PFSK-1 (cell line): ENCODE data around the gene MBOAT7.

Experiments used
- FOXP2 ChIP-seq: optimal IDR thresholded peaks from 2 replicates; pipeline ENCODE3; 2011; ENCODE audit warnings: borderline replicate concordance, control low read depth, inconsistent platforms; ENCODE audit not compliant: insufficient read depth; ENCODE audit errors: extremely low read length, extremely low read depth
- POLR2AphosphoS5 ChIP-seq: IDR thresholded peaks from 2 replicates; pipeline ENCODE4 v1.6.1; 2012; ENCODE audit warnings: low read depth, mild to moderate bottlenecking, control low read depth, low read length, moderate library complexity
- SIN3A ChIP-seq: IDR thresholded peaks from 2 replicates; pipeline ENCODE4 v1.6.1; 2012; ENCODE audit warnings: mild to moderate bottlenecking, low read length, moderate library complexity, borderline replicate concordance; ENCODE audit not compliant: insufficient read depth
- TAF1 ChIP-seq: IDR thresholded peaks from 2 replicates; pipeline ENCODE4 v1.6.1; 2012; ENCODE audit warnings: low read length, control low read depth, borderline replicate concordance; ENCODE audit not compliant: insufficient read depth
- TF ChIP-seq, protein P1 (sequence below), 2 experiments: IDR thresholded peaks; 2 replicates each; pipeline versions ENCODE4 v1.6.1 to v1.8.0; 2011 to 2012; ENCODE audit warnings: low read depth in 2 of 2, low read length in 2 of 2, control low read depth in 1 of 2, inconsistent platforms in 1 of 2, mild to moderate bottlenecking in 1 of 2, moderate library complexity in 1 of 2; ENCODE audit not compliant: insufficient read depth in 1 of 2

Gene MBOAT7

DNA sequence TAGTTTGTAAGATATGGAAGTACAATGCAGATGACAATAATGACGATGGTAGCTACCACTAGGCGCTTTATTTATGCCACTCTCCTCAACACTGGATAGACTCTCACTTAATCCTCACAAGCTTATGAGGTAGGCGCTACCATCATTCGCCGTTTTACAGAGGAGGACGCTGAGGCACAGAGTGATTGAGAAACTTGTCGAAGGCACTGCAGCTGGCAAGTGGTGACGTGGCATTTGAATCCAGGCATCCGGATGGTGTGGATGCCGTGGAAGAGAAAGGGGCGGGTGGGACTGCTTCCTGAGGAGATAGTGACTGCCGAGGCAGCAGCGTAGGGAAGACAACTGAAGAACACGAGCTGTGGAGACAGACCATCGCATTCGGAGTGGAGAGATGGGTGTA lies 10.0 kb upstream of the MBOAT7 start:
- TF ChIP-seq TAF1 = no peak
- no peak for TF ChIP-seq POLR2AphosphoS5
- TF ChIP-seq FOXP2 = no peak
- TF ChIP-seq SIN3A = no peak
- TF ChIP-seq, protein P1, sequence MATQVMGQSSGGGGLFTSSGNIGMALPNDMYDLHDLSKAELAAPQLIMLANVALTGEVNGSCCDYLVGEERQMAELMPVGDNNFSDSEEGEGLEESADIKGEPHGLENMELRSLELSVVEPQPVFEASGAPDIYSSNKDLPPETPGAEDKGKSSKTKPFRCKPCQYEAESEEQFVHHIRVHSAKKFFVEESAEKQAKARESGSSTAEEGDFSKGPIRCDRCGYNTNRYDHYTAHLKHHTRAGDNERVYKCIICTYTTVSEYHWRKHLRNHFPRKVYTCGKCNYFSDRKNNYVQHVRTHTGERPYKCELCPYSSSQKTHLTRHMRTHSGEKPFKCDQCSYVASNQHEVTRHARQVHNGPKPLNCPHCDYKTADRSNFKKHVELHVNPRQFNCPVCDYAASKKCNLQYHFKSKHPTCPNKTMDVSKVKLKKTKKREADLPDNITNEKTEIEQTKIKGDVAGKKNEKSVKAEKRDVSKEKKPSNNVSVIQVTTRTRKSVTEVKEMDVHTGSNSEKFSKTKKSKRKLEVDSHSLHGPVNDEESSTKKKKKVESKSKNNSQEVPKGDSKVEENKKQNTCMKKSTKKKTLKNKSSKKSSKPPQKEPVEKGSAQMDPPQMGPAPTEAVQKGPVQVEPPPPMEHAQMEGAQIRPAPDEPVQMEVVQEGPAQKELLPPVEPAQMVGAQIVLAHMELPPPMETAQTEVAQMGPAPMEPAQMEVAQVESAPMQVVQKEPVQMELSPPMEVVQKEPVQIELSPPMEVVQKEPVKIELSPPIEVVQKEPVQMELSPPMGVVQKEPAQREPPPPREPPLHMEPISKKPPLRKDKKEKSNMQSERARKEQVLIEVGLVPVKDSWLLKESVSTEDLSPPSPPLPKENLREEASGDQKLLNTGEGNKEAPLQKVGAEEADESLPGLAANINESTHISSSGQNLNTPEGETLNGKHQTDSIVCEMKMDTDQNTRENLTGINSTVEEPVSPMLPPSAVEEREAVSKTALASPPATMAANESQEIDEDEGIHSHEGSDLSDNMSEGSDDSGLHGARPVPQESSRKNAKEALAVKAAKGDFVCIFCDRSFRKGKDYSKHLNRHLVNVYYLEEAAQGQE (IDR thresholded peaks at IDR 0.05; ENCODE audit: insufficient read depth in 1 of 2, low read depth in 2 of 2, low read length in 2 of 2) = no peak

DNA sequence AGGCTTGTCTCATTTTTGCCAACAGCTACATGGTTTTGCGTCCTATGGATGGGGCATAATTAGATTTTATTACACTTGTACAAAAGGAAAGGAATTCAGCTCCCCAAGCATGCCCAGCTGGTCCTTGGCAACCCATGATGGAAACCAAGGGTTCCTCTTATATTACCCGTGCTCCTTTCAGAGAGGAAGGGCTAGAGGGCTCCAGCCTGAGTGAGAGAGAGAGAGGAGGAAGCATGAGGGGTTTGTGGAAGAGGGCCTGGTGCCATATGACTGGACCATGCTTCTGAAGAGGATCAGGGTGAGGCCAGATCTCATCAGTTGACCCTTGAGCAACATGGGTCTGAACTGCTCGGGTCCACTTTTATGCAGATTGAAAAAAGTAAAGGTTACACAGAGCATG lies 7.7 kb upstream of the MBOAT7 start:
- TF ChIP-seq TAF1 = no peak

DNA sequence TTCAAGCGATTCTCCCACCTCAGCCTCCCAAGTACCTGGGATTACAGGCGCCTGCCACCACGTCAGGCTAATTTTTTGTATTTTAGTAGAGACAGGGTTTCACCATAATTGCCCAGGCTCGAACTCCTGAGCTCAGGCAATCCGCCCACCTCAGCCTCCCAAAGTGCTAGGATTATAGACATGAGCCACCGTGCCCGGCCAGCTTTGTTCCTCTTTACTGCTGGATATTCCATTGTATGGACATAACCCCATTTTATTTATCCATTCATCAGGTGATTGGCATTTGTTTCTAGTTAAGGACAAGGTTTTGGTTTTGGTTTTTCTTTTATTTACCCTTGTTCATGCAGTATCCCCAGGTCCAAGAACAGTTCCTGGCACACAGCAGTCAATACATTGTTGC lies 7.2 kb upstream of the MBOAT7 start:
- no peak for TF ChIP-seq FOXP2
- TF ChIP-seq POLR2AphosphoS5 = no peak
- TF ChIP-seq, protein P1 (IDR thresholded peaks at IDR 0.05; ENCODE audit: insufficient read depth in 1 of 2, low read depth in 2 of 2, low read length in 2 of 2) = no peak
- no peak for TF ChIP-seq TAF1
- TF ChIP-seq SIN3A = no peak

- TF ChIP-seq SIN3A (no peak), POLR2AphosphoS5 (no peak), TAF1 (no peak), FOXP2 (no peak)
Measured at GRCh38 chr19:54193011-54193410, 3.6 kb upstream of the MBOAT7 start.

DNA sequence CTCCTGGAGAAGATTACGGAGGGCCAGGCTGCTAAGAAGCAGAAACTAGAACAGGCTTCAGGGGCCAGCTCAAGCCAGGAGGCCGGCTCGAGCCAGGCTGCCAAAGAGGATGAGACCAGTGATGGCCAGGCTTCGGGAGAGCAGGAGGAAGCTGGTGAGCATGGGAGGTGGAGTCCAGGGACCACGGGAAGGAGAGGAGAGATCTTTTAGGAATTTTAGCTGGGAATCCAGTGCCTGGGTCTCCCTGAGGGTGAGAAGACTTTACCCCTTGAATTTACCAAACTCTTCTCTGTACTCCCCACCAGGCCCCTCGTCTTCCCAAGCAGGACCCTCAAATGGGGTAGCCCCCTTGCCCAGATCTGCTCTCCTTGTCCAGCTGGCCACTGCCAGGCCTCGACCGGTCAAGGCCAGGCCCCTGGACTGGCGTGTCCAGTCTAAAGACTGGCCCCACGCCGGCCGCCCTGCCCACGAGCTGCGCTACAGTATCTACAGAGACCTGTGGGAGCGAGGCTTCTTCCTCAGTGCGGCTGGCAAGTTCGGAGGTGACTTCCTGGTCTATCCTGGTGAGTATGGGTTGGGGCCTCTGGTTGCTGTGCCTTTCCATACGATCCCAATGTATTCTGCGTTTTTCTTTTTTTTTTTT lies 2.6 kb upstream of the MBOAT7 start:
- TF ChIP-seq SIN3A = no peak
- TF ChIP-seq POLR2AphosphoS5 = no peak
- TF ChIP-seq FOXP2 = no peak
- TF ChIP-seq, protein P1 (IDR thresholded peaks at IDR 0.05; ENCODE audit: insufficient read depth in 1 of 2, low read depth in 2 of 2, low read length in 2 of 2) = no peak
- TF ChIP-seq TAF1 = no peak

DNA sequence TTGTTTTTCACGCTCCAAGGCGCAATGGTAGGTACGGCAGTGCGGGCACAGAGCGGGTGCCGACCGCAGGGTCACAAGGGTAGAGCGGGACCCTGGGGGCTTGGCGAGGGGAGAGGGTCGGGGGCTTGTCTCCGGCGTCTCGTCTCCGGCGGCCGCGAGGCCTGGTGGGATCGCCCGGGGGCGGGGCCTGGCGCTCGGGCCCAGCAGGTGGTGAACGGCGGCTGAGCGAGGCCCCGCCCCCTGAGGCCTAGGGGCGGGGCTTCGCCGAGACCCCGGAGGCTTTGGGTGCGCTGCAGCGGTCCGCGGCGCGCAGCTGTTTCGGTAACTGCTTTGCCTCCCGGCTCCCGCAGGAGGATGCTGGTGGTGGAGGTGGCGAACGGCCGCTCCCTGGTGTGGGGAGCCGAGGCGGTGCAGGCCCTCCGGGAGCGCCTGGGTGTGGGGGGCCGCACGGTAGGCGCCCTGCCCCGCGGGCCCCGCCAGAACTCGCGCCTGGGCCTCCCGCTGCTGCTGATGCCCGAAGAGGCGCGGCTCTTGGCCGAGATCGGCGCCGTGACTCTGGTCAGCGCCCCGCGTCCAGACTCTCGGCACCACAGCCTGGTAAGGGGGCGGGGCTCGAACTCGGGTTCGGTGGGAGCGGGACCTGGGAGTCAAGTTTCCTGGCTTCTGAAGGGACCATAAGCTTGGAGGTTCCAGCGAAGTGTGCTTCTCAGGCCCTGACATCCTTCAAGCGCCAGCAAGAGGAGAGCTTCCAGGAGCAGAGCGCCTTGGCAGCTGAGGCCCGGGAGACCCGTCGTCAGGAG lies 1.8 kb upstream of the MBOAT7 start, which contains the start of gene TSEN34:
Gene TSEN34, plus strand, starts transcription at position 298 of the 800 bp plus-strand sequence. Its CDS starts 57 bp downstream, at position 355.
- no peak; the same call in 1 of the 2 replicates for TF ChIP-seq SIN3A
- 0 out of 2 replicates have a peak, but pooled peaks have one; percentile 55 for TF ChIP-seq TAF1
- TF ChIP-seq FOXP2 = no peak
- TF ChIP-seq, protein P1 (IDR thresholded peaks at IDR 0.05; ENCODE audit: insufficient read depth in 1 of 2, low read depth in 2 of 2, low read length in 2 of 2) = no peak
- TF ChIP-seq POLR2AphosphoS5 = peak; percentile 71
